A673 (cell line): ENCODE data around the gene IL4R. TPM values are rescaled to one million over a fixed set of nuclear protein-coding genes. Genes with fewer than 3 reads are reported as not detected.

Source experiments
- BruUV-seq: library from RNA; stranded (reverse); fragments of 400-500 nt; replicated peaks from 2 replicates; lab custom pipeline; 2021; lab: Mats Ljungman, UMichigan
- CTCF ChIA-PET: fragments of 300-600 bp; sonication (Branson Sonifier 250); formaldehyde crosslinking; loops from one replicate; lab custom pipeline; 2022; ENCODE audit warnings: antibody characterized with exemption; lab: Charles Lee
- POLR2A ChIA-PET: fragments of 300-600 bp; sonication (Branson Sonifier 250); formaldehyde crosslinking; loops from one replicate; lab custom pipeline; 2022; ENCODE audit warnings: antibody characterized with exemption; ENCODE audit not compliant: low non-redundant PET; lab: Charles Lee
- DNase-seq: peaks from one replicate; pipeline ENCODE4 v3.0.0-alpha.2; 2015; ENCODE audit warnings: low spot score
- H3K27ac ChIP-seq: fragments of 200-600 bp; sonication (generic); 2 replicates; pipeline ENCODE4 v1.5.1; 2016; ENCODE audit warnings: mixed run types, low read depth, mild to moderate bottlenecking, mixed read lengths, antibody characterized with exemption, low read length; ENCODE audit not compliant: poor library complexity, severe bottlenecking
- H3K27me3 ChIP-seq: fragments of 200-600 bp; sonication (generic); replicated peaks from 2 replicates; pipeline ENCODE4 v1.6.1; 2017; ENCODE audit warnings: mixed run types, low read depth, mild to moderate bottlenecking, mixed read lengths, antibody characterized with exemption, low read length; ENCODE audit not compliant: insufficient read depth, poor library complexity
- H3K36me3 ChIP-seq: fragments of 200-600 bp; sonication (generic); 2 replicates; pipeline ENCODE4 v1.6.1; 2016; ENCODE audit warnings: mixed run types, mild to moderate bottlenecking, mixed read lengths, antibody characterized with exemption, low read length; ENCODE audit not compliant: insufficient read depth, poor library complexity, severe bottlenecking
- H3K4me1 ChIP-seq: fragments of 200-600 bp; sonication (generic); 2 replicates; pipeline ENCODE4 v1.6.1; 2017; ENCODE audit warnings: mixed run types, mild to moderate bottlenecking, mixed read lengths, antibody characterized with exemption, low read length; ENCODE audit not compliant: insufficient read depth, poor library complexity, severe bottlenecking
- H3K4me3 ChIP-seq: fragments of 200-600 bp; sonication (generic); 2 replicates; pipeline ENCODE4 v1.5.1; 2016; ENCODE audit warnings: low read depth, mixed run types, mild to moderate bottlenecking, mixed read lengths, low read length; ENCODE audit not compliant: poor library complexity, severe bottlenecking
- H3K9me3 ChIP-seq: fragments of 200-600 bp; sonication (generic); 2 replicates; pipeline ENCODE4 v1.6.1; 2016; ENCODE audit warnings: mixed run types, low read depth, mild to moderate bottlenecking, mixed read lengths, antibody characterized with exemption, low read length; ENCODE audit not compliant: poor library complexity, severe bottlenecking
- CTCF ChIP-seq: fragments of 300-800, 200-600 bp; sonication (generic); conservative IDR thresholded peaks from 2 replicates; pipeline ENCODE4 v1.5.1; 2017; ENCODE audit warnings: low read depth, mild to moderate bottlenecking, antibody characterized with exemption, low read length, moderate library complexity, mixed read lengths
- EZH2 ChIP-seq: fragments of 200-600 bp; sonication (generic); IDR thresholded peaks from 2 replicates; pipeline ENCODE4 v1.6.1; 2017; ENCODE audit warnings: borderline replicate concordance, low read depth, mild to moderate bottlenecking, mixed read lengths, antibody characterized with exemption, low read length; ENCODE audit not compliant: poor library complexity, severe bottlenecking
- intact Hi-C: fragments of 100-400 bp; cut with micrococcal nuclease; formaldehyde crosslinking; loops from one replicate; pipeline ENCODE4 v1.10.0; 2022; ENCODE audit not compliant: unreplicated experiment
- total RNA-seq: library from RNA; stranded (reverse); gene quantifications from 2 replicates; pipeline ENCODE4 v1.2.3, GENCODE V29; 2021

The IL4R gene
- total RNA-seq, 1 experiment from 2014 or later = 22.9 TPM

GRCh38 chr16:27345201-27345600 lies 31.4 kb downstream of the IL4R start:
- H3K27ac ChIP-seq = no peak overlapping the region
- intact Hi-C loops = no loop called here
- H3K9me3 ChIP-seq = no peaks in the 10 kb centered on the region
- TF ChIP-seq EZH2 (no peak), CTCF (no peak)
- no TSS peak for BruUV-seq
- DNase-seq = no peak
- ChIA-PET POLR2A (no interaction called here), CTCF (no interaction called here)
- no peaks in the 10 kb centered on the region for H3K27me3 ChIP-seq
- no peaks in the 10 kb centered on the region for H3K36me3 ChIP-seq
- H3K4me3 ChIP-seq = no peak overlapping the region
- no peaks in the 10 kb centered on the region for H3K4me1 ChIP-seq

GRCh38 chr16:27346819-27347218 lies 33.0 kb downstream of the IL4R start:
- Histone ChIP-seq H3K4me1 (no peaks in the 10 kb centered on the region), H3K27me3 (no peaks in the 10 kb centered on the region), H3K36me3 (no peaks in the 10 kb centered on the region), H3K4me3 (no peak overlapping the region), H3K27ac (no peak overlapping the region), H3K9me3 (no peaks in the 10 kb centered on the region)
- ChIA-PET CTCF (no interaction called here), POLR2A (interaction anchor here (0.6 kb wide), 1 partner anchor 70 kb away, joined by 8 read pairs; no protein-coding TSS in a partner anchor)
- no peak for TF ChIP-seq EZH2
- TF ChIP-seq CTCF = no peak
- BruUV-seq = no TSS peak
- intact Hi-C loops = no loop called here
- DNase-seq = no peak

GRCh38 chr16:27347930-27348685 lies 34.3 kb downstream of the IL4R start:
- Histone ChIP-seq H3K27ac (no peak overlapping the region), H3K4me1 (no peaks in the 10 kb centered on the region), H3K27me3 (no peaks in the 10 kb centered on the region), H3K4me3 (no peak overlapping the region), H3K36me3 (no peaks in the 10 kb centered on the region), H3K9me3 (no peaks in the 10 kb centered on the region)
- intact Hi-C loops = no loop called here
- no peak for DNase-seq
- POLR2A ChIA-PET = no interaction called here
- BruUV-seq = no TSS peak
- TF ChIP-seq CTCF = no peak
- no peak for TF ChIP-seq EZH2
- CTCF ChIA-PET = no interaction called here
